IMR-90 (cell line): ENCODE results near the gene SMU1.

Experiments
- CEBPB ChIP-seq: IDR thresholded peaks from 2 replicates; pipeline ENCODE4 v1.6.1; 2012; ENCODE audit warnings: low read depth, low read length, improper control_type of control experiment
- CTCF ChIP-seq: conservative IDR thresholded peaks from 2 replicates; pipeline ENCODE4 v1.5.1; 2012; ENCODE audit warnings: mild to moderate bottlenecking, low read depth, low read length, improper control_type of control experiment
- FOS ChIP-seq: fragments of 150-350 bp; IDR thresholded peaks from 2 replicates; pipeline ENCODE4 v1.6.1; 2016; ENCODE audit warnings: low read depth, low read length
- MAZ ChIP-seq: IDR thresholded peaks from 2 replicates; pipeline ENCODE4 v1.6.1; 2012; ENCODE audit warnings: low read depth, mild to moderate bottlenecking, low read length, improper control_type of control experiment, moderate library complexity, borderline replicate concordance
- POLR2A ChIP-seq: IDR thresholded peaks from 2 replicates; pipeline ENCODE4 v1.6.1; 2012; ENCODE audit warnings: mild to moderate bottlenecking, low read depth, low read length
- RAD21 ChIP-seq: IDR thresholded peaks from 2 replicates; pipeline ENCODE4 v1.6.1; 2012; ENCODE audit warnings: low read length, improper control_type of control experiment
- USF2 ChIP-seq: fragments of 150-350 bp; IDR thresholded peaks from 2 replicates; pipeline ENCODE4 v1.6.1; 2017; ENCODE audit warnings: mild to moderate bottlenecking, antibody characterized with exemption, low read length, low read depth

- no peak for TF ChIP-seq CTCF
- no peak for TF ChIP-seq FOS
- no peak for TF ChIP-seq POLR2A
- no peak for TF ChIP-seq RAD21
- no peak for TF ChIP-seq USF2
- TF ChIP-seq CEBPB: no peak
- TF ChIP-seq MAZ: no peak
Measured at GRCh38 chr9:33019797-33020196, 56.7 kb downstream of the SMU1 start.
